ENCODE results near the gene NUDT2. TPM values are rescaled to one million over a fixed set of nuclear protein-coding genes. Genes with fewer than 3 reads are reported as not detected.

NUDT2 gene
- total and polyA plus RNA-seq, 9 donors, result 14.8 to 61.4 (median 25.0) TPM

- Histone ChIP-seq H3K27ac (no peak overlapping the region), H3K4me3 (no peak overlapping the region), H3K36me3 (no peaks in the 10 kb centered on the region), H3K27me3 (no peaks in the 10 kb centered on the region), H3K4me1 (ENCODE audit: insufficient read depth) (peaks cover 13% of the 10 kb centered on the region), H3K9me3 (no peaks in the 10 kb centered on the region)
- TF ChIP-seq POLR2A (IDR thresholded peaks at IDR 0.05) (no peak), EP300 (IDR thresholded peaks at IDR 0.05) (no peak), CTCF (IDR thresholded peaks at IDR 0.05) (no peak)
- DNase-seq, result no peak
- WGBS, 3 donors, result 83 to 96% (median 94%) methylated on average over 5 of the region's 5 CpGs
- intact Hi-C loops (cut with DNase I), result no loop called here
Measured at GRCh38 chr9:34382054-34382453, 52.7 kb downstream of the NUDT2 start.

- Histone ChIP-seq H3K4me3 (no peak overlapping the region), H3K36me3 (no peaks in the 10 kb centered on the region), H3K27ac (no peak overlapping the region), H3K27me3 (no peaks in the 10 kb centered on the region), H3K9me3 (no peaks in the 10 kb centered on the region), H3K4me1 (ENCODE audit: insufficient read depth) (peaks cover 13% of the 10 kb centered on the region)
- 83 to 93% (median 88%) methylated on average over 3 of the region's 3 CpGs for WGBS, 3 donors
- TF ChIP-seq EP300 (IDR thresholded peaks at IDR 0.05), result no peak
- TF ChIP-seq POLR2A (IDR thresholded peaks at IDR 0.05), result no peak
- no peak for TF ChIP-seq CTCF (IDR thresholded peaks at IDR 0.05)
- DNase-seq, result no peak
- intact Hi-C loops (cut with DNase I), result no loop called here
Measured at GRCh38 chr9:34382879-34383278, 53.5 kb downstream of the NUDT2 start.

- no peak for DNase-seq
- intact Hi-C loops (cut with DNase I), result no loop called here
- no peaks in the 10 kb centered on the region for H3K27me3 ChIP-seq
- no peak for TF ChIP-seq CTCF (IDR thresholded peaks at IDR 0.05)
- TF ChIP-seq EP300 (IDR thresholded peaks at IDR 0.05), result no peak
- TF ChIP-seq POLR2A (IDR thresholded peaks at IDR 0.05), result no peak
- no peak overlapping the region for H3K4me3 ChIP-seq
- H3K4me1 ChIP-seq (ENCODE audit: insufficient read depth), result peaks cover 13% of the 10 kb centered on the region
- no peaks in the 10 kb centered on the region for H3K9me3 ChIP-seq
- WGBS, 3 donors, result 71 to 82% (median 76%) methylated on average over 4 of the region's 4 CpGs
- no peaks in the 10 kb centered on the region for H3K36me3 ChIP-seq
- no peak overlapping the region for H3K27ac ChIP-seq
Measured at GRCh38 chr9:34383904-34384303, 54.5 kb downstream of the NUDT2 start.

- DNase-seq, result no peak
- Histone ChIP-seq H3K27me3 (no peaks in the 10 kb centered on the region), H3K36me3 (no peaks in the 10 kb centered on the region), H3K4me1 (ENCODE audit: insufficient read depth) (peaks cover 11% of the 10 kb centered on the region), H3K27ac (no peak overlapping the region), H3K4me3 (no peak overlapping the region), H3K9me3 (no peaks in the 10 kb centered on the region)
- WGBS, 3 donors, result 73 to 75% (median 74%) methylated on average over 7 of the region's 7 CpGs
- intact Hi-C loops (cut with DNase I), result no loop called here
- no peak for TF ChIP-seq EP300 (IDR thresholded peaks at IDR 0.05)
- no peak for TF ChIP-seq POLR2A (IDR thresholded peaks at IDR 0.05)
- no peak for TF ChIP-seq CTCF (IDR thresholded peaks at IDR 0.05)
Measured at GRCh38 chr9:34384368-34385165, 55.2 kb downstream of the NUDT2 start.

Data from ovary (tissue), 9 donors.